Vagina (tissue), 2 donors: Measurements from ENCODE around the gene LYZ.
A peak's percentile ranks its signal among the peaks of the same experiment; 100 is the strongest.

Experiments used
- POLR2A ChIP-seq, 2 donors: fragments of 450-650 bp; IDR thresholded peaks; one replicate each; pipeline ENCODE4 v1.6.1; 2017; ENCODE audit warnings: antibody characterized with exemption in 2 of 2, mild to moderate bottlenecking in 2 of 2, moderate library complexity in 2 of 2
- POLR2AphosphoS5 ChIP-seq, 2 donors: sonication (generic); formaldehyde crosslinking; IDR thresholded peaks; one replicate each; pipeline ENCODE4 v1.9.0; 2017; ENCODE audit warnings: antibody characterized with exemption in 2 of 2, mild to moderate bottlenecking in 2 of 2, low read depth in 1 of 2; ENCODE audit not compliant: insufficient read depth in 1 of 2
- TF ChIP-seq, protein P1 (sequence below), 3 experiments: fragments of 450-650 bp in 2 of 3; fragments of 200-600 bp in 1 of 3; sonication (generic) in 1 of 3; IDR thresholded peaks; one replicate each; pipeline ENCODE4 v1.5.1; 2017 to 2019; ENCODE audit warnings: antibody characterized with exemption in 3 of 3, mild to moderate bottlenecking in 2 of 3, moderate library complexity in 2 of 3

DNA sequence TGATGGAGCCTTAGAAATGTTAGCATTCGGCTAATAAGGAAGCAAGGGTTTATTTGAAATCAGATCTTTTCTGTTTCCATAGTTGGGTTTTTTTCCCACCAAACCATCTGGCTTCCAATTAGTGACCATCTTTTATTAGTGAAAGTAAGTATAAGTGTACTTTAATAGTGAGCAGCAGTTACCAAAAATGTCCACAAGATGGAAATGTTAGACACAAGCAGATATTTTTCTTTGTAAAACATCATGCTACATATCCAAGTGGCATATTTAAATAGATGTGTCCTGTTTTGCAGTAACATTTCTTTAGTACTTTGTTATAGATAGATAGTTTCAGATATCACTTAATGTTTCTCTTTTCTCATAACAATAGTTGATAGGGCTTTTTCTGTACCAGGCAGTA is 40.2 kb downstream of the LYZ start:
- TF ChIP-seq, protein P1, sequence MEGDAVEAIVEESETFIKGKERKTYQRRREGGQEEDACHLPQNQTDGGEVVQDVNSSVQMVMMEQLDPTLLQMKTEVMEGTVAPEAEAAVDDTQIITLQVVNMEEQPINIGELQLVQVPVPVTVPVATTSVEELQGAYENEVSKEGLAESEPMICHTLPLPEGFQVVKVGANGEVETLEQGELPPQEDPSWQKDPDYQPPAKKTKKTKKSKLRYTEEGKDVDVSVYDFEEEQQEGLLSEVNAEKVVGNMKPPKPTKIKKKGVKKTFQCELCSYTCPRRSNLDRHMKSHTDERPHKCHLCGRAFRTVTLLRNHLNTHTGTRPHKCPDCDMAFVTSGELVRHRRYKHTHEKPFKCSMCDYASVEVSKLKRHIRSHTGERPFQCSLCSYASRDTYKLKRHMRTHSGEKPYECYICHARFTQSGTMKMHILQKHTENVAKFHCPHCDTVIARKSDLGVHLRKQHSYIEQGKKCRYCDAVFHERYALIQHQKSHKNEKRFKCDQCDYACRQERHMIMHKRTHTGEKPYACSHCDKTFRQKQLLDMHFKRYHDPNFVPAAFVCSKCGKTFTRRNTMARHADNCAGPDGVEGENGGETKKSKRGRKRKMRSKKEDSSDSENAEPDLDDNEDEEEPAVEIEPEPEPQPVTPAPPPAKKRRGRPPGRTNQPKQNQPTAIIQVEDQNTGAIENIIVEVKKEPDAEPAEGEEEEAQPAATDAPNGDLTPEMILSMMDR (IDR thresholded peaks at IDR 0.05), result peak in 1 of 3 experiments; percentile 26
- TF ChIP-seq POLR2AphosphoS5 (IDR thresholded peaks at IDR 0.05; ENCODE audit: insufficient read depth in 1 of 2, low read depth in 1 of 2), result no peak
- TF ChIP-seq POLR2A (IDR thresholded peaks at IDR 0.05), result no peak
